Hepatic stellate cell (primary cell): Measurements from ENCODE around the gene CSRNP3.
"Not testable (repeated sequence)": the region's sequence is repeated elsewhere in the genome, so short reads cannot be mapped to it uniquely, and the experiment has no call there.

Experiments
- DNase-seq: peaks from one replicate; pipeline ENCODE4 v3.0.0; 2011; ENCODE audit warnings: low spot score

The CSRNP3 gene

DNA sequence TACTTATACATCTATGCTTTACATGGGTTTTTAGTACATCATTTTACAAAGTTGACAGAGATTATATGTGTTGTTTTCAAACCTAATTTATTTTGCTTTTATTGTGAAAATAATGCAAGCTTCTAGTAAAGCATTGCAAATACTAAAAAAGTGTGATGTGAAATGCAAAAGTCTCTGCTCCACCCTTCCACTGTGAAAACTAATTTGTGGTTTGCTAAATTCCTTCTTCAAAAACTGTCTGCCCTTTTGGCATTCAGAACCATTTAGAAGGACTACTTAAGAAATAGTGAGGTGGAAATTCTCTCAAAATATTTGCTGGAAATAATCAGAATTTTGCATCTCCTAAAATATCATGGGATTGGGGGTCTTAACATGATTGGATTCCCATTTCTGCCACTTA lies 78.4 kb downstream of the CSRNP3 start:
- no peak for DNase-seq

GRCh38 chr2:165549619-165550018 lies 80.1 kb downstream of the CSRNP3 start:
- DNase-seq, result no peak

DNA sequence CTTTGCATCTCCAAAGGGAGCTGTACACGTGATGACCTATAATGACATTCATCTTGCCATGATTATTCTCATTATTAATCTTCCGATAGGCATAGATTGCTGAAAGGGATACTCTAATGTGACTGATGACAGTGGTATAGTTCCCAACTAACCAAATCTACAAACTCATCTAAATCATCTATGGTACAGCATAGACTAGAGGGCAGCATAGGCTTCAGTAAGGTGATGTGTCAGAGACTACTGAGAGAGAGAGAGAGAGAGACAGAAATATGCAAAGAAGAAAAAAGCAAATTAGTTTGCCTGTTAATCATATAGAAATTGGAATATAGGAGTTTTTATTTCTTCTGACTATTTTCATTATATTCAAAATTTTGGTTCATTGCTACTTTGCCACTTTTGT lies 89.3 kb downstream of the CSRNP3 start:
- no peak for DNase-seq

GRCh38 chr2:165560377-165560988 lies 91.0 kb downstream of the CSRNP3 start:
- DNase-seq, result no peak

- DNase-seq, result no peak
Measured at GRCh38 chr2:165561516-165561915, 92.0 kb downstream of the CSRNP3 start.

DNA sequence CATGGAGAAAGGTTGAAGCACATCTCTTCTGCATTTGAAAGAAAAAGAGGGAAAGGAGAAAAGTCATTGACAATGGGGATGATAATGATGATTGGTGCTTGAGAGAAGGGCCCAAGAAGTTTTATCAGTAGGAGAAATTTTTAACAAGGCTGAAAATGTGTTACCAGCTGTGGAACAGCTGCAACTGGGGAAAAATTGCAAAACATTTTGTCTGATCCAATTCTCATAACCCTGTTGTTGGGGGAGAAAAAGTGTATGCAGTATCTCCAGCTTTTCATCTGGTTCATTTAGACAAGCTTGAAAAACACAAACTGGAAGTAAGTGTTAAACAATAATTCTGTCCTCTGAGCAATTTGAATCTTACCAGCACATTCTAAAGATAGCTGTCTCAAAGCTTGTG lies 92.7 kb downstream of the CSRNP3 start:
- DNase-seq, result no peak

DNA sequence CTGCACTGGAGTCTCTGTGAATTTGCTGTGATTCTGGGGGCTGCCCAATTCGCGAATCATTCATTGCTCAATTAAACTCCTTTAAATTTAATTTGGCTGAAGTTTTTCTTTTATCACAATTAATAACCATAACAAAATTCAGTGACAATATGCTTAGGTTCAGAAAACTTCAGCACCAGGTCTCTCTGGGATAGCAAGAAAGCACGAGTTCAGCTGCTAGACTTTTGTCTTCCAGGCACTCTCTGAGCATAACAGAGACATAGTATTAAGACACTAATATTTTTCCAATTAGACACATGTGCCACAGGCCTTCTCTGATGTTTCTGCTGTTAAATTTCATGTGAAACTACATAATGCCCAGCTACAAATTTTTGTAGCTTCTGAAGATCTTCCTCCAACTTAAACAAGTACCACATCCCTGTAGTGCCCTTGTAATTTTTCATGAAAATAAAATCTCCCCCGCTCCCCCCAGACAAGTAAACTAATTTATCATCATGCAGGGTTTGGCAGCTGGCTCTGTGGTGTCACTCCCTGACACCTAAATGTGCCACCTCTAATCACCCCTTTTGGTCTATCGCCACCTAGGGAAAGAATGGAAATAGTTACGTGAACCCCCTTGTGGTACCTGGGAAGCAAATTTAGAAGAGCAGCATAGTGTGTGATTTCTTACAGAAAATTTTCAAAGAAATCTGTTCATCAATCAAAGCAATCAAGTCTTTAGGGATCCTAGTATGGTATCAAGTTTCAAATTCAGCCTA lies 94.1 kb downstream of the CSRNP3 start:
- DNase-seq, result no peak

GRCh38 chr2:165566008-165566407 lies 96.5 kb downstream of the CSRNP3 start:
- no peak for DNase-seq

DNA sequence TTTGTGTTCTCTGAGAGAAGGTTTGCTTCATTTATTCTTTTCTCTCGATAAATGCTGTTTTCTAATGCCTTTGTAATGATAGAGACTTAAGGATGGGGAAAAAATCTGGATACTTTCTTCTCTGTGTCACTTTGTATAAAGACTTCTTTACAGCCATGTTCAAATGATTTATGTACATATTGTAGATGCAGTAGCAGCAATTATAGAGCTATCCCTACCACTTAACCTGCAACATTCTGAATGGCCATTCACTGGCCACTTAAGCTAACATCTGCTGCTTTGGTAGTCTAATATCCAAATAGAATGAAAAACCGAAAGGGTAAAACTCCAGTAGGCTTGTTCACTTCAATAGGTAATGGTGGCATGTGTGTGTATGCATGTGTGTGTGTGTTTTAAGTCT lies 97.8 kb downstream of the CSRNP3 start:
- no peak for DNase-seq

GRCh38 chr2:165568361-165568760 lies 98.9 kb downstream of the CSRNP3 start:
- DNase-seq, result no peak

GRCh38 chr2:165571477-165571876 lies 102.0 kb downstream of the CSRNP3 start:
- no peak for DNase-seq

DNA sequence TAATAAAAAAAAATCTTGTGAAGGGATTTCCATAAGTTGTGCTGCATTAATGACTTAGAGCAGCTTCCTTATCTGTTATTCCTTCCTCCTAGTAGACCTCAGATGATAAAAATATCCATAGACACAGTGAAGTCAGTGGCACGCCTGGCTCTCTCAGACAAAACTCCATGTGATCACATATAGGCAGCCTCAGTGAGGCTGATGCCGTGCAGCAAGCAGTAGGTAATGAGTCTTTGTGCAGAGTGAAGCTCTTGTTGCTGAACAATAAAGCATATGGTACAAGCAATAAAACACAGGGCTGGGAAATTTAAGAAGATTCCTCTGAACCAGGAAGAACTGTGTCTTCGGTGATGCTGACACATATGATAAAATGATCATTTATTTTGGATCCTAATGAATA lies 102.7 kb downstream of the CSRNP3 start:
- DNase-seq, result no peak

- DNase-seq, result peak; percentile 16
Measured at GRCh38 chr2:165573534-165574461, 104.3 kb downstream of the CSRNP3 start.

DNA sequence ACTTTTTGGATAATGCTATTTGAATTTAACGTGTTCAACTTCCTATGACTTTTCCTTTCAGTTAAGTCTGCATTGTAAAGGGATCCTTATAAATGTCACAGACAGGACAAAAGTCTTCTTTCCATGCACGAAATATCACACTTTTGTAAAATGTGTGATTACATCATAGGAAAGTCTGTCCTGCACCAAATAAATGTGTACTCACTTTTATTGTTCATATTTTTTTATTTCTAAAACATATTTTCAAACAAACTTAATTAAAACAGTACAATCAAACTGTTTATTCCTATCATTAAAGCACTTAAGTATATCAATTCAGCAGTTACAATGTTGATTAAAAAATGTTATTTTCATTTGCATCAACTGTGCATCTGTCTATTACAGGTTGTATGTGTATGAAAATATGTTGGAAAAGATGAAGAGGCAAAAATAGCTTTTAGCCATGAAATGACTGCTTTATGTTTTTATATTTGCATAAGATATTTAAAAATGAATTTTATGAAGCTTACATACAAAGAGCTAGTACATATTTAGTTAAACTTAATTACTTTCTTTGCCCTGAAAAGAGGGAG lies 105.6 kb downstream of the CSRNP3 start:
- no peak for DNase-seq

DNA sequence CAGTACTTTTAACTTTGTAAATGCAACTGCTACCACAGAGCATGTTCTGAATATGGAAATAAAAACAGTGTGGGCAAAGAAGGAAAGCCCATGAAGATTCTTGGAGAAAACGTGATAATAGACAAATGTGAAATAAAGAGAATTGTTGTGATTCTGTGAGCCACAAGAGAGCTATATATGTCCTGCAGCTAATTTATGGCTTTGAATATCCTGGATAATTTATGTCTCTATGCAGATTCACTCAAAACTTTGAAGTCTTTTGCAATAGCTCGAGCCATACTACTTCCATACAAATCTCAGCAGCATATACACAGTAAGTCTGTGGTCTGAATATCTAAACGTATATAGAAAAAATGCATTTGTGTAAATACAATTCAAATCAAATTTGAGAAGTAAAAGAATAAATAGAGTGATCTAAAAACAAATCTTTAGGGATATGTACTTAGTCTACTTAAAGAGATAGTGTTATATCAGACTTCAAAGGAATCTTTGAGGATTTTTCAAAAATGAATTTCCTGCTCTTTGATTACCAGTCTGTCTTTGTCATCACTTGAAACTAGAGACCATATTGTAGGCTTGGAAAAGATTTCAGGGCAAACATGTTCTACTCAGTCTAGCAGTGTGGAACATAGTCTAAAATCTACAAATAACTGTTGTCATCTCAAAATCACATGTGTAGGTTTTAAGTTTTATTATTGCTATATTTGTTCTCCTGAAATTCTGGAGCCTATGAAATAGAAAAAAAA lies 107.1 kb downstream of the CSRNP3 start:
- no peak for DNase-seq

DNA sequence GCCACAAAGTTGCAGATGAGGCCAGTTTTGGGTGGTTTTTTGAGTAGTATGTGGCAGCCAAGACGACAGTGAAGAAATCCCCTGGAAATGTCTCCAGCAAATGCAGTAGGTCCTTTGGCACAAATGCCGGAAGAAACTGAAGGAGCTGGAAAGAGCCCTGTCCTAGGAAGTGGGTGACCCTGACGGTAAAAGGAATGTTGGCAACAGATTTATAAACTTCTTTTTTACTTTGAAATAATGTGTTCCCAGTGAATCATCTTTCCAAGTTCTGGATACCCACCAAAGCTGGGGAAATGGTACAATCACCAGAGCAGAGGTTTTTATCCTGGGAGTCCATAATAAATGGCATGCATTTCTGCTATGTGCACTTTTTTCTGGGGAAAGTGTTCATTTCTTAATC lies 112.9 kb downstream of the CSRNP3 start:
- peak; percentile 25 for DNase-seq

DNA sequence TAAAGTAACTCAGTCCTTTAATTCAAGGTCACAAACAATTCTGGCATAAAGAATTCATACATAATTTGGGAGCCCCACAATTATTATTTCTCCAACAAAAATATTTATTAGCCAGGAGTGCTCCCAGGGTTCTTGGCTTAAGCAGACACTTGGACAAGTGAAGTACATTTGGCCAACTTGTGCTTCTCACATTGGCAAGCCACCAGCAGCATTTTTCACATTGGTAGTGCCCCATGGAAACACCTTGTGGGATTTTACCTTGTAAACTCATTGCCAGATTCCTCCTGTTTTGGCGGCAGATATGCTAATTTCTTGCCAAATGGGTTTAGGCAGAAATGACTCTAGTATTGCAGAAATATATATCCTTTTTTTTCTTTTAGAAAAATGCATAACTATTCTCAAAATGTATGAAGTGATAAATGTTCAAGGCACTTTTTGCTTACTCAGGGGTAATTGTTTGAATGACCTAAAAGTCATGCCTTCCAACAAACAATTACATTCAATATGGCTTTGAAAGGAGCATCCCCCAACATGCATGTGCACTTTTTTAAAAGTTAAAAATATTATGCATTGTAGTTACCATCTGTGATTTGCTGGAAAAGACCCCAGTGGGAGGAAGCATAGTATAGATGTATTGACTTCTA lies 113.5 kb downstream of the CSRNP3 start:
- DNase-seq, result no peak

GRCh38 chr2:165584126-165584654 lies 114.7 kb downstream of the CSRNP3 start:
- DNase-seq, result no peak

GRCh38 chr2:165586019-165586418 lies 116.5 kb downstream of the CSRNP3 start:
- DNase-seq, result no peak

- DNase-seq, result no peak
Measured at GRCh38 chr2:165587335-165587938, 117.9 kb downstream of the CSRNP3 start.

- not testable (repeated sequence) for DNase-seq
Measured at GRCh38 chr2:165590999-165591398, 121.5 kb downstream of the CSRNP3 start.
